GM10266 (cell line): ENCODE measurements around the gene WDR11.

Experiments used
- DNase-seq: peaks from one replicate; pipeline ENCODE4 v3.0.0; 2012; ENCODE audit errors: extremely low spot score
- CTCF ChIP-seq: IDR thresholded peaks from 2 replicates; pipeline ENCODE4 v1.5.1; 2012; ENCODE audit warnings: mild to moderate bottlenecking, low read depth; ENCODE audit not compliant: control insufficient read depth, insufficient read depth; ENCODE audit errors: missing control alignments

WDR11 gene

GRCh38 chr10:120943542-120943941 lies 92.4 kb downstream of the WDR11 start:
- no peak for DNase-seq
- TF ChIP-seq CTCF, result no peak

GRCh38 chr10:120944586-120945125 lies 93.5 kb downstream of the WDR11 start:
- no peak for TF ChIP-seq CTCF

GRCh38 chr10:120945182-120945581 lies 94.0 kb downstream of the WDR11 start:
- TF ChIP-seq CTCF, result no peak
- no peak for DNase-seq

More at GRCh38 chr10:120944586-120945125, 93.5 kb downstream of the WDR11 start:
- DNase-seq, result no peak

- no peak for DNase-seq
Observed at GRCh38 chr10:120945801-120946302, 94.7 kb downstream of the WDR11 start.

GRCh38 chr10:120946497-120946896 lies 95.3 kb downstream of the WDR11 start:
- no peak for DNase-seq
- TF ChIP-seq CTCF, result no peak

More at GRCh38 chr10:120945801-120946302, 94.7 kb downstream of the WDR11 start:
- no peak for TF ChIP-seq CTCF

GRCh38 chr10:120948889-120949608 lies 97.9 kb downstream of the WDR11 start:
- DNase-seq, result peak; percentile 80
- TF ChIP-seq CTCF, result peak; percentile 93

- TF ChIP-seq CTCF, result no peak
- no peak for DNase-seq
Observed at GRCh38 chr10:120949609-120950031, 98.5 kb downstream of the WDR11 start.
